ENCODE measurements around the gene ATP1A2. TPM values are rescaled to one million over a fixed set of nuclear protein-coding genes. Genes with fewer than 3 reads are reported as not detected.

ATP1A2 gene
- total RNA-seq, 1 donor from 2014 or later: not detected

DNA sequence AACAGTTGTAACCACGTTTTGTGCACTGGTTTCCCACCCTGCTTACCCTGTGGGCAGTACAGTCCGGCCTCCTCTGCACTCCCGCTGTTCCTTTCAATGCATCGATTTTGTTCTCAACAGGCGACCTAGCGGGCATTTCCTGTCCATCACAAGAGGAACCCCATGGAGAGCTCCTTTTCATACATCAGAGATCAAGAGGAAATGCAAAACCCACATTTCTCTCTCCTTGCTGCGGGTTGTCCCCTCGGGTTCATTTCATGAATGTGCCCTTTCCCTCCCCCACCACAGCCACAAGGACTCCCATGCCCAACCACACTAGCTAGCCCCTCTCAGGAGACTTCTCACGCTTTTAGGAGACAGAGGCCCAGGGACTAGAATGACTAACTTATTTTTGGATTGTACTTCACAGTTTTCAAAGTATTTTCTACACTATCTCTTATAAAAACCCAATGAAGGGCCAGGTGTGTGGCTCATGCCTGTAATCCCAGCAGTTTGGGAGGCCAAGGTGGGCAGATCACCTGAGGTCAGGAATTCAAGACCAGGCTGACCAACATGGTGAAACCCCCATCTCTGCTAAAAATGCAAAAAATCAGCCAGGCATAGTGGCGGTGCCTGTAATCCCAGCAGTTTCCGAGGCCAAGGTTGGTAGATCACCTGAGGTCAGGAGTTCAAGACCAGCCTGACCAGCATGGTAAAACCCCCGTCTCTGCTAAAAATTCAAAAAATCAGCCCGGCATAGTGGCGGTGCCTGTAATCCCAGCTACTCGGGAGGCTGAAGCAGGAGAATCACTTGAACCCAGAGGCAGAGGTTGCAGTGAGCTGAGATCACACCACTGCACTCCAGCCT lies 54.2 kb downstream of the ATP1A2 start:
- Mint-ChIP-seq H3K36me3 (ENCODE audit: low read depth) (no peaks in the 10 kb centered on the region), H3K4me3 (ENCODE audit: low read depth) (no peak overlapping the region), H3K27ac (peak overlapping the region; percentile 23), H3K9me3 (no peaks in the 10 kb centered on the region), H3K27me3 (ENCODE audit: low read depth) (peaks cover 12% of the 10 kb centered on the region), H3K4me1 (ENCODE audit: low read depth) (peaks cover 10% of the 10 kb centered on the region)
- intact Hi-C loops (cut with micrococcal nuclease): no loop called here
- DNase-seq (ENCODE audit: low spot score): no peak

DNA sequence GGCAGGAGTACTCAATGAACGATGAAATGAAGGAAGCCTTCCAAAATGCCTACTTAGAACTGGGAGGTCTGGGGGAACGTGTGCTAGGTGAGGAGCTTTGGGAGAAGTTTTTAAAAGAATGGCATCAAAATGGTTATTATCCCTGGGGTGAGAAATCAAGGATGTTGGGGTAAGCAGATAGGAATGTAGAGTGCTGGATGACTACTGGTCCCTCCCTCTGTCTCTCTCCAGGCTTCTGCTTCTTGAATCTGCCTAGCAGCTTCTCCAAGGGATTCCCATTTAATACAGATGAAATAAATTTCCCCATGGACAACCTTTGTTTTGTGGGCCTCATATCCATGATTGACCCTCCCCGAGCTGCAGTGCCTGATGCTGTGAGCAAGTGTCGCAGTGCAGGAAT lies 55.8 kb downstream of the ATP1A2 start:
- Mint-ChIP-seq H3K4me3 (ENCODE audit: low read depth) (no peak overlapping the region), H3K27ac (no peak overlapping the region), H3K4me1 (ENCODE audit: low read depth) (peaks cover 10% of the 10 kb centered on the region), H3K9me3 (no peaks in the 10 kb centered on the region), H3K27me3 (ENCODE audit: low read depth) (peaks cover 16% of the 10 kb centered on the region), H3K36me3 (ENCODE audit: low read depth) (no peaks in the 10 kb centered on the region)
- intact Hi-C loops (cut with micrococcal nuclease): no loop called here
- DNase-seq (ENCODE audit: low spot score): no peak

DNA sequence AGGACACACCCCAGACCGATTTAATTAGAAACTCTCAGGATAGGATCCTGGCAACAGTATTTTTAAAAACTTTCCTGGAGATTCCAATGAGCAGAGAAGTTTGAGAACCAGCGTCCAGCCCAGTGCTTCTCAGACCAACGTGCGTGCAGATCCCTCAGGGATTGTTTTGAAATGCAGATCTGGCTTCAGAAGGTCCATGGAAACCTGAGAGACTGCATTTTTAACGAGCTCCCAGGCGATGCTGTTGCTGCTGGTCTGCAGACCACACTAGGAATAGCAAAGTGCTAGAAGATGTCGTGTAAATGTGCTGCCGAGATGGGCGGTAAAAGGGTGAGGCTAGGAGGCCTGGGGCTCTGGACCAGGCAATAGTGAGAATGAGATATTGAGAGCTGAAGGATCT lies 56.4 kb downstream of the ATP1A2 start:
- no peak overlapping the region for H3K4me3 Mint-ChIP-seq (ENCODE audit: low read depth)
- H3K4me1 Mint-ChIP-seq (ENCODE audit: low read depth): peaks cover 13% of the 10 kb centered on the region
- peaks cover 13% of the 10 kb centered on the region for H3K27me3 Mint-ChIP-seq (ENCODE audit: low read depth)
- intact Hi-C loops (cut with micrococcal nuclease): no loop called here
- no peak for DNase-seq (ENCODE audit: low spot score)
- H3K9me3 Mint-ChIP-seq: no peaks in the 10 kb centered on the region
- no peaks in the 10 kb centered on the region for H3K36me3 Mint-ChIP-seq (ENCODE audit: low read depth)
- H3K27ac Mint-ChIP-seq: no peak overlapping the region

GRCh38 chr1:160177231-160177630 lies 61.7 kb downstream of the ATP1A2 start:
- H3K36me3 Mint-ChIP-seq (ENCODE audit: low read depth): no peaks in the 10 kb centered on the region
- peaks cover 5% of the 10 kb centered on the region for H3K4me1 Mint-ChIP-seq (ENCODE audit: low read depth)
- no peaks in the 10 kb centered on the region for H3K9me3 Mint-ChIP-seq
- intact Hi-C loops (cut with micrococcal nuclease): no loop called here
- H3K27ac Mint-ChIP-seq: no peak overlapping the region
- DNase-seq (ENCODE audit: low spot score): no peak
- H3K27me3 Mint-ChIP-seq (ENCODE audit: low read depth): peaks cover 24% of the 10 kb centered on the region
- no peak overlapping the region for H3K4me3 Mint-ChIP-seq (ENCODE audit: low read depth)

DNA sequence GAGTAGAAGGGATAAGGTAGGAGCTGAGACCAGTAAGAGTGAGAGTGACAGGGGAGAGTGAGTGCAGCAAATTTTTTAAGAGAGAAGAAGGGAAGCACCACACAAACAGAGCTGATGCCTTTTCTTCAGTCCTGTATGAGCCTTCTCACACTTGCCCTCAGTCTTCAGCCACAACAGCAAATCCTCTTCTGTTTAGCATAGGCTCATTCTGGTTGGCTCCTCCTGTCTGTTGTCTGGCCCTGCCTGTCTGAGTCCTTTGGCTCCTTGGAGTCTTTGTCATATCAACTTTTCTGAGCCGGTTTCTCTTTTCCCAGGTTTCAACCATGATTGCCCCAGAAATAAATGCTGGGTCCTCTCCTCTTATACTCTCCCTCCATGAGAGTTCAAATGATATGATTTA lies 62.1 kb downstream of the ATP1A2 start:
- Mint-ChIP-seq H3K27me3 (ENCODE audit: low read depth) (peaks cover 24% of the 10 kb centered on the region), H3K36me3 (ENCODE audit: low read depth) (no peaks in the 10 kb centered on the region), H3K27ac (no peak overlapping the region), H3K4me3 (ENCODE audit: low read depth) (no peak overlapping the region), H3K4me1 (ENCODE audit: low read depth) (peaks cover 5% of the 10 kb centered on the region), H3K9me3 (no peaks in the 10 kb centered on the region)
- DNase-seq (ENCODE audit: low spot score): no peak
- intact Hi-C loops (cut with micrococcal nuclease): no loop called here

- H3K4me3 Mint-ChIP-seq (ENCODE audit: low read depth): no peak overlapping the region
- no peaks in the 10 kb centered on the region for H3K9me3 Mint-ChIP-seq
- H3K4me1 Mint-ChIP-seq (ENCODE audit: low read depth): peaks cover 5% of the 10 kb centered on the region
- no peaks in the 10 kb centered on the region for H3K36me3 Mint-ChIP-seq (ENCODE audit: low read depth)
- intact Hi-C loops (cut with micrococcal nuclease): no loop called here
- H3K27ac Mint-ChIP-seq: no peak overlapping the region
- no peak for DNase-seq (ENCODE audit: low spot score)
- peaks cover 19% of the 10 kb centered on the region for H3K27me3 Mint-ChIP-seq (ENCODE audit: low read depth)
These were observed 63.2 kb downstream of the ATP1A2 start for GRCh38 chr1:160178731-160179130.

GRCh38 chr1:160179336-160179735 lies 63.8 kb downstream of the ATP1A2 start:
- no peak overlapping the region for H3K27ac Mint-ChIP-seq
- H3K27me3 Mint-ChIP-seq (ENCODE audit: low read depth): peaks cover 19% of the 10 kb centered on the region
- no peaks in the 10 kb centered on the region for H3K9me3 Mint-ChIP-seq
- no peak overlapping the region for H3K4me3 Mint-ChIP-seq (ENCODE audit: low read depth)
- H3K36me3 Mint-ChIP-seq (ENCODE audit: low read depth): no peaks in the 10 kb centered on the region
- H3K4me1 Mint-ChIP-seq (ENCODE audit: low read depth): peaks cover 5% of the 10 kb centered on the region
- intact Hi-C loops (cut with micrococcal nuclease): no loop called here
- no peak for DNase-seq (ENCODE audit: low spot score)

DNA sequence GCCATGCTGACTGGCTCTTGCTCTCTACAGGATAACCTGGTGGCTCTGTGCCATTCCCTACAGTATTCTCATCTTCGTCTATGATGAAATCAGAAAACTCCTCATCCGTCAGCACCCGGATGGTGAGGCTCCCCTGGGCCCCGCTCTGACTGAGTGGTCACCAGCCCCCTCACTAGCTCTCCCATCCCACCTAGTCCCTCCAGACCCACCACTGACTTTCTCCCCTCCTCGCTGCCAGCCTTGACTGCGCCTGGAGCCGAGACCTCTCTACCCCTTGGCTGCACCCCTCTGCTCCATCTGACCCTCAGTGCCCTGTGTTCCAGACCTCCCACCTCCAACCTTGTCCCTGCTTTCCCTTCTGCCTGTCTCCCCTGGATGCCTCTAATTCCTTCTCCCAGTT lies 70.7 kb downstream of the ATP1A2 start:
- DNase-seq (ENCODE audit: low spot score): no peak
- intact Hi-C loops (cut with micrococcal nuclease): no loop called here
- no peaks in the 10 kb centered on the region for H3K9me3 Mint-ChIP-seq
- peaks cover 10% of the 10 kb centered on the region for H3K27me3 Mint-ChIP-seq (ENCODE audit: low read depth)
- H3K4me3 Mint-ChIP-seq (ENCODE audit: low read depth): no peak overlapping the region
- no peaks in the 10 kb centered on the region for H3K36me3 Mint-ChIP-seq (ENCODE audit: low read depth)
- no peak overlapping the region for H3K27ac Mint-ChIP-seq
- no peaks in the 10 kb centered on the region for H3K4me1 Mint-ChIP-seq (ENCODE audit: low read depth)

- no peak for DNase-seq (ENCODE audit: low spot score)
- no peaks in the 10 kb centered on the region for H3K4me1 Mint-ChIP-seq (ENCODE audit: low read depth)
- no peaks in the 10 kb centered on the region for H3K9me3 Mint-ChIP-seq
- H3K36me3 Mint-ChIP-seq (ENCODE audit: low read depth): no peaks in the 10 kb centered on the region
- no peak overlapping the region for H3K4me3 Mint-ChIP-seq (ENCODE audit: low read depth)
- peaks cover 8% of the 10 kb centered on the region for H3K27me3 Mint-ChIP-seq (ENCODE audit: low read depth)
- intact Hi-C loops (cut with micrococcal nuclease): no loop called here
- no peak overlapping the region for H3K27ac Mint-ChIP-seq
These were observed 71.2 kb downstream of the ATP1A2 start for GRCh38 chr1:160186729-160187128.

DNA sequence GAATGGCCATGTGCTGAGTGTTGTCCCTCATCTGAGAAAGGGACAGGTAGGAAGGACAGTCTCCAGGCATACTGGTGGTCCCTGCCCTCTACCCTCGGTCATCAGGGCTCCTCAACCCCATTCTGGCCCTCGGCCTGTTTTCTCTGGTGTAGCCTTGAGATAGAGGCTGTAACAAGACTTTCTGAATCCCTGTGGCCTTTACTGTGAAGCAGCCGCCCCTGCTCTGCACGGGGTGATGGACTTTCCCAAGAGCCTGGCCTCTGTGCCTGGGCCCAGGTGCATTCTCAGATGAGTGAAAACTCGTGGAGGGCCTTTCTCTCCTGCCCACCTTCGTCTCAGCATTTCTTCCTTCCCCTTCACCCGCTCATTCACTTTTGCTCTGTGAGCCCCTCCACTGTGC lies 71.8 kb downstream of the ATP1A2 start:
- intact Hi-C loops (cut with micrococcal nuclease): no loop called here
- H3K4me3 Mint-ChIP-seq (ENCODE audit: low read depth): no peak overlapping the region
- H3K9me3 Mint-ChIP-seq: no peaks in the 10 kb centered on the region
- H3K27ac Mint-ChIP-seq: no peak overlapping the region
- no peak for DNase-seq (ENCODE audit: low spot score)
- H3K4me1 Mint-ChIP-seq (ENCODE audit: low read depth): no peaks in the 10 kb centered on the region
- H3K36me3 Mint-ChIP-seq (ENCODE audit: low read depth): no peaks in the 10 kb centered on the region
- H3K27me3 Mint-ChIP-seq (ENCODE audit: low read depth): peaks cover 5% of the 10 kb centered on the region

- no peaks in the 10 kb centered on the region for H3K36me3 Mint-ChIP-seq (ENCODE audit: low read depth)
- intact Hi-C loops (cut with micrococcal nuclease): no loop called here
- no peak overlapping the region for H3K27ac Mint-ChIP-seq
- no peaks in the 10 kb centered on the region for H3K4me1 Mint-ChIP-seq (ENCODE audit: low read depth)
- H3K9me3 Mint-ChIP-seq: no peaks in the 10 kb centered on the region
- peaks cover 5% of the 10 kb centered on the region for H3K27me3 Mint-ChIP-seq (ENCODE audit: low read depth)
- H3K4me3 Mint-ChIP-seq (ENCODE audit: low read depth): no peak overlapping the region
- DNase-seq (ENCODE audit: low spot score): no peak
These were observed 72.8 kb downstream of the ATP1A2 start for GRCh38 chr1:160188341-160188740.

GRCh38 chr1:160189649-160190625 lies 74.4 kb downstream of the ATP1A2 start, which contains the start of gene CASQ1:
Gene CASQ1, plus strand, starts transcription at chr1:160190575. Its CDS starts 177 bp downstream, at chr1:160190752.
- Mint-ChIP-seq H3K36me3 (ENCODE audit: low read depth) (no peaks in the 10 kb centered on the region), H3K27ac (no peak within 1 kb of the TSS), H3K9me3 (no peaks in the 10 kb centered on the region), H3K27me3 (ENCODE audit: low read depth) (peaks cover 5% of the 10 kb centered on the region), H3K4me3 (ENCODE audit: low read depth) (no peak within 1 kb of the TSS), H3K4me1 (ENCODE audit: low read depth) (no peaks in the 10 kb centered on the region)
- intact Hi-C loops (cut with micrococcal nuclease): no loop called here
- DNase-seq (ENCODE audit: low spot score): no peak

GRCh38 chr1:160191756-160192155 lies 76.2 kb downstream of the ATP1A2 start:
- intact Hi-C loops (cut with micrococcal nuclease): loop anchor here (2.0 kb wide), 1 partner anchor 99 kb away; no protein-coding TSS in a partner anchor
- no peaks in the 10 kb centered on the region for H3K27me3 Mint-ChIP-seq (ENCODE audit: low read depth)
- H3K9me3 Mint-ChIP-seq: no peaks in the 10 kb centered on the region
- no peaks in the 10 kb centered on the region for H3K4me1 Mint-ChIP-seq (ENCODE audit: low read depth)
- DNase-seq (ENCODE audit: low spot score): no peak
- H3K4me3 Mint-ChIP-seq (ENCODE audit: low read depth): no peak overlapping the region
- H3K27ac Mint-ChIP-seq: no peak overlapping the region
- H3K36me3 Mint-ChIP-seq (ENCODE audit: low read depth): no peaks in the 10 kb centered on the region
